ENCODE data around the gene NLRC3.

NLRC3 gene

GRCh38 chr16:3580251-3580651 lies 3.0 kb upstream of the NLRC3 start:
- DNase-seq (ENCODE audit: low read depth in 2 of 2), result no peak

GRCh38 chr16:3579776-3580175 lies 2.6 kb upstream of the NLRC3 start:
- DNase-seq (ENCODE audit: low read depth in 2 of 2), result no peak

GRCh38 chr16:3578610-3579551 lies 1.7 kb upstream of the NLRC3 start:
- peak in 1 of 2 donors; percentile 53 for DNase-seq (ENCODE audit: low read depth in 2 of 2)

GRCh38 chr16:3578121-3578520 lies 918 bp upstream of the NLRC3 start:
- DNase-seq (ENCODE audit: low read depth in 2 of 2), result peak; percentile 32

- DNase-seq (ENCODE audit: low read depth in 2 of 2), result no peak
These were observed 992 bp downstream of the NLRC3 start for GRCh38 chr16:3576211-3576610.

- DNase-seq (ENCODE audit: low read depth in 2 of 2), result no peak
These were observed 1.7 kb downstream of the NLRC3 start for GRCh38 chr16:3575491-3575890.

GRCh38 chr16:3574195-3574594 lies 3.0 kb downstream of the NLRC3 start:
- no peak for DNase-seq (ENCODE audit: low read depth in 2 of 2)

- no peak for DNase-seq (ENCODE audit: low read depth in 2 of 2)
These were observed 3.9 kb downstream of the NLRC3 start for GRCh38 chr16:3573146-3573815.

- no peak for DNase-seq (ENCODE audit: low read depth in 2 of 2)
These were observed 6.7 kb downstream of the NLRC3 start for GRCh38 chr16:3570420-3571062.

- DNase-seq (ENCODE audit: low read depth in 2 of 2), result no peak
These were observed 7.4 kb downstream of the NLRC3 start for GRCh38 chr16:3569851-3570250.

GRCh38 chr16:3566990-3567389 lies 10.2 kb downstream of the NLRC3 start:
- no peak for DNase-seq (ENCODE audit: low read depth in 2 of 2)

GRCh38 chr16:3564889-3565141 lies 12.4 kb downstream of the NLRC3 start:
- no peak for DNase-seq (ENCODE audit: low read depth in 2 of 2)

- no peak for DNase-seq (ENCODE audit: low read depth in 2 of 2)
These were observed 12.9 kb downstream of the NLRC3 start for GRCh38 chr16:3564130-3564888.

- no peak for DNase-seq (ENCODE audit: low read depth in 2 of 2)
These were observed 14.2 kb downstream of the NLRC3 start for GRCh38 chr16:3562914-3563480.

GRCh38 chr16:3561626-3562025 lies 15.6 kb downstream of the NLRC3 start:
- no peak for DNase-seq (ENCODE audit: low read depth in 2 of 2)

- no peak for DNase-seq (ENCODE audit: low read depth in 2 of 2)
These were observed 22.8 kb downstream of the NLRC3 start for GRCh38 chr16:3554351-3554928.

GRCh38 chr16:3553138-3553923 lies 23.9 kb downstream of the NLRC3 start:
- DNase-seq (ENCODE audit: low read depth in 2 of 2), result no peak

GRCh38 chr16:3550851-3551847 lies 26.1 kb downstream of the NLRC3 start:
- DNase-seq (ENCODE audit: low read depth in 2 of 2), result no peak

GRCh38 chr16:3549906-3550305 lies 27.3 kb downstream of the NLRC3 start:
- no peak for DNase-seq (ENCODE audit: low read depth in 2 of 2)
